HUES48 (cell line): ENCODE data around the gene FAM98C.
A peak's percentile ranks its signal among the peaks of the same experiment; 100 is the strongest.
"Not testable (repeated sequence)": the region's sequence is repeated elsewhere in the genome, so short reads cannot be mapped to it uniquely, and the experiment has no call there.

Source experiments
- H3K27ac ChIP-seq: one replicate; pipeline ENCODE4 v1.7.0; 2013; ENCODE audit warnings: low read depth, low read length, inconsistent platforms
- H3K27me3 ChIP-seq: 2 replicates; pipeline ENCODE4 v1.6.1; 2013; ENCODE audit warnings: mild to moderate bottlenecking, low read length; ENCODE audit not compliant: control insufficient read depth, insufficient read depth
- H3K36me3 ChIP-seq: 2 replicates; pipeline ENCODE4 v1.6.1; 2013; ENCODE audit warnings: low read length; ENCODE audit not compliant: control insufficient read depth, insufficient read depth
- H3K4me1 ChIP-seq: 2 replicates; pipeline ENCODE4 v1.6.1; 2013; ENCODE audit warnings: mild to moderate bottlenecking, low read length; ENCODE audit not compliant: control insufficient read depth, insufficient read depth
- H3K4me3 ChIP-seq: 2 replicates; pipeline ENCODE4 v1.5.1; 2013; ENCODE audit warnings: mild to moderate bottlenecking, low read depth, low read length
- H3K9ac ChIP-seq: 2 replicates; pipeline ENCODE4 v1.6.1; 2013; ENCODE audit warnings: mild to moderate bottlenecking, low read depth, low read length, moderate library complexity
- H3K9me3 ChIP-seq: 2 replicates; pipeline ENCODE4 v1.6.1; 2013; ENCODE audit warnings: low read length; ENCODE audit not compliant: control insufficient read depth, insufficient read depth

Gene FAM98C

DNA sequence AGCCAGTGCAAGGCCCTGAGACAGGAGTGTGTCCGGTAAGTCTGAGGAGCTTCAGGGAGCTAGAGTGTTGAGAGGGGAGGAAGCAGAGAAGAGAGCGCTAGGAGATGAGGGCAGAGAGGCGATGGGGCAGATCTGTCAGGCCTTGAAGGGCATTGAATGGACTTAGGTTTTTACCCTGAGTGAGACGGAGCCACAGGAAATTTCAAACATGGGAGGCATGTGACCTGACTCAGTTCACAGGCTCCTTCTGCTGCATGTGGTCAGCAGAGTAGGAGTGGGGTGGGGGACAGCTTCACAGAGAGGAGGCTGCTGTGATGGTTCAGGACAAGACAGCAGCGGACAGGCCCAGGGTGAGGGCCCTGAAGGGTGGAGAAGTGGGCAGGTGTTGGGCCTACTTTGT is 2.5 kb upstream of the FAM98C start:
- no peak overlapping the region for H3K9ac ChIP-seq
- no peak overlapping the region for H3K4me3 ChIP-seq
- peaks cover 62% of the 10 kb centered on the region for H3K27me3 ChIP-seq

DNA sequence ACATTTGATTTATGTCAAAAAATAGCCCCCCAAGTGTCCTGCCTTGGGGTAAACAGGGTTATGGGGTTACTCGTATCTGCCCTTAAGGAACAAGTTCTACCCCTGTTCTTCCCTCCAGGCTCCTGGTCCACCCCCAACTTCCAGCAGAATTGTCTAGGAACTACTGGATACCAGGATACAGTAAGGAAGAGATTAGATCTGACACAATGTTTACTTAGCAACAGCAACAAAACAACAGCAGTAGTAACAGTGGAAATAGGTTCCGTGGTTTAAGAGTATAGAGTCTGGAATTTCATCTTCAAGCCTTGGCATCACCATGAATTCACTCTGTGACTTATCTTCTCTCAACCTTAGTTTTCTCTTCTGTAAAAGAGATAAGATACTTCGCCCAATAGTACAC is 1.7 kb upstream of the FAM98C start:
- no peak overlapping the region for H3K4me3 ChIP-seq
- H3K27ac ChIP-seq: no peak overlapping the region
- no peaks in the 10 kb centered on the region for H3K4me1 ChIP-seq
- H3K27me3 ChIP-seq: peaks cover 55% of the 10 kb centered on the region
- H3K9ac ChIP-seq: no peak overlapping the region
- H3K9me3 ChIP-seq: no peaks in the 10 kb centered on the region
- H3K36me3 ChIP-seq: no peaks in the 10 kb centered on the region

More for the DNA sequence above, 2.5 kb upstream of the FAM98C start:
- Histone ChIP-seq H3K4me1 (no peaks in the 10 kb centered on the region), H3K36me3 (no peaks in the 10 kb centered on the region), H3K9me3 (no peaks in the 10 kb centered on the region), H3K27ac (no peak overlapping the region)

DNA sequence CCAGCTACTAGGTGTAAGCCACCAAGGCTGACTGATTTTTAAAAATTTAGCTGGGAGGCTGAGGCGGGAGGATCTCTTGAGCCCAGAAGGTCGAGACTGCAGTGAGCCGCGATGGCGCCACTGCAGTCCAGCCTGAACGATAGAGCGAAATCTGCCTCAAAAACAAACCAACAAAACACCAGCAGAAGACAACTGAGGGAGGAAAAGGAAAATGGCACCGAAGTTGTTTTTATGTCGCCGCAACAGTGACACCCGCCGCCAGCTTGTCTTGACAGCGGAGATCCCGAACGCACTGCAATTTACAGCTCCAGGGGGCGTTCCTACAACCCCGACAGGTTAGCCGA is 298 bp upstream of the FAM98C start:
- H3K36me3 ChIP-seq: 0 out of 2 replicates have a peak, but pooled peaks cover 7% of the 10 kb centered on the region
- H3K9ac ChIP-seq: no peak overlapping the region
- no peak overlapping the region for H3K27ac ChIP-seq
- no peaks in the 10 kb centered on the region for H3K9me3 ChIP-seq
- H3K4me1 ChIP-seq: no peaks in the 10 kb centered on the region
- H3K4me3 ChIP-seq: peak overlapping the region; percentile 54
- peaks cover 40% of the 10 kb centered on the region for H3K27me3 ChIP-seq

DNA sequence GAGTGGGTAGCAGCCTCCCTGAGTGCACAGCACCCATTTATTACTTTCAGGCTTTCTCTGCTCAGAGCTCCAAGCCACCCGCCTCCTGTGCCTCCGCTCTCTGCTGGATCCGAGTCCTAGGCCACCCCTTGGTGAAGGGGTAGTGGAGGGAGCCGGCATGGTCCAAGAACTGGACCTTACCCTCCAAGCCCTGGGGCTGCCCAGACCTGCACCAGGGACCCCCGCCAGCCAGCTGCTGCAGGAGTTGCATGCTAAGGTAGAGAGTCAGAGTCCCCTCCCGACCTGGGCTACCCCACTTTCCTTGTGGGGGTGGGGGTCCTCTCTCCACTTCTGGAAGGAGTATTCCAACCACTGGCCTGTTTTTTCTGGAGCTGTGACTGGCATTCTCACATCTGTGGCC is 2.0 kb downstream of the FAM98C start:
- Histone ChIP-seq H3K4me3 (no peak overlapping the region), H3K9ac (no peak overlapping the region), H3K36me3 (0 out of 2 replicates have a peak, but pooled peaks cover 7% of the 10 kb centered on the region), H3K9me3 (no peaks in the 10 kb centered on the region), H3K4me1 (no peaks in the 10 kb centered on the region), H3K27ac (no peak overlapping the region), H3K27me3 (peaks cover 20% of the 10 kb centered on the region)

DNA sequence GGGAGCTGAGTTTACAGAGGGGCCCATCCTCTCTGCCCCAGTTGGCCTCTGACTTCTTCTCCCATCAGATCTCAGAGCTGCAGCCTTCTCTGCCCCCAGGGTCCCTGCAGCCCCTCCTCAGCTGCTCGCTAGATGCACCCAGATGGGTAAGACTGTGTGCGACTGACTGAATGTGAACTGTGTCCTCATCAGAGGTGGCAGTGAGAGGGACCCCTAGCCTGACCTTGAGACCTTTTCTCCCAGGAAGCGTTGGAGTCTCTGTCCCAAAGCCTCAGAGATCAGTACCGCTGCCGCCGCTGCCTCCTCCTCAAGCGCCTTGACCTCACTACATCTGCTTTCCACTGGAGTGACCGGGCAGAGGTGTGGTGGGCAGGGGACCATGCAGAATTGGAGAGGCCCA is 2.4 kb downstream of the FAM98C start:
- H3K4me3 ChIP-seq: no peak overlapping the region
- H3K9ac ChIP-seq: no peak overlapping the region
- H3K36me3 ChIP-seq: 0 out of 2 replicates have a peak, but pooled peaks cover 7% of the 10 kb centered on the region
- no peak overlapping the region for H3K27ac ChIP-seq
- peaks cover 16% of the 10 kb centered on the region for H3K27me3 ChIP-seq
- H3K4me1 ChIP-seq: no peaks in the 10 kb centered on the region
- no peaks in the 10 kb centered on the region for H3K9me3 ChIP-seq

DNA sequence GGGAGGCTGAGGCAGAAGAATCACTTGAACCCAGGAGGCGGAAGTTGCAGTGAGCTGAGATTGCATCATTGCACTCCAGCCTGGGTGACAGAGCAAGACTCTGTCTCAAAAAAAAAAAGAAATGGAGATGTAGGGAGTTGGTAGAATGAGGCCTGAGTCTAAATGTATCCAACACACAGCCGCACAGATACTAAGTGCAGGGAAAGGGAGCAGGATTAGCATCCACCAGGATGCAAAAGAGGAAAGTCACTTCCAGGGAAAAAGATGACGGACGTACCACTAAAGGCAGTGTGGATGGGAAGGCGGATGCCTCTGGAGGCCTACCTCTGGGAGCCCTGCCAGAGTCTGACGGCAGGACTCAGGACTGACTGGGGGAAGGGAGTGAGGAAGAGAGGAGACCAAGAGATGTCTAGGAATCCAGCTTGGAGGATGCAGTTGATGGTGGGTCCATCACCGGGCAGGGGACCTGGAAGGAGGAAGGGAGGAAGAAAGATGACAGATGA is 6.8 kb downstream of the FAM98C start:
- Histone ChIP-seq H3K4me3 (no peak overlapping the region), H3K27ac (no peak overlapping the region), H3K4me1 (no peaks in the 10 kb centered on the region), H3K9ac (no peak overlapping the region), H3K36me3 (0 out of 2 replicates have a peak, but pooled peaks cover 7% of the 10 kb centered on the region), H3K9me3 (no peaks in the 10 kb centered on the region), H3K27me3 (no peaks in the 10 kb centered on the region)

DNA sequence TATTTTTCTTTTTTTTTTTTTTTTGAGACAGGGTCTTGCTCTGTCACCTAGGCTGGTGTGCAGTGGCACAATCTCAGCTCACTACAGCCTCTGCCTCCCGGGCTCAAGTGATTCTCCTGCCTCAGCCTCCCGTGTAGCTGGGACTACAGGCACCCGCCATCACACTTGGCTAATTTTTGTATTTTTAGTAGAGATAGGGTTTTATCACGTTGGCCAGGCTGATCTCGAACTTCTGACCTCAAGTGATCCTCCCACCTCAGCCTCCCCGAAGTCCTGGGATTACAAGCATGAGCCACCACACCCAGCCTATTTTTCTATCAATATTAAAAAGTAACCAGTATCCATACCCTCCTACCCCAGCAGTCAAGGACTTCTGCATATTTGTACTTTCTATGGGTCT is 7.5 kb downstream of the FAM98C start:
- not testable (repeated sequence) for H3K27ac ChIP-seq, H3K36me3 ChIP-seq, H3K4me3 ChIP-seq, H3K9me3 ChIP-seq, H3K27me3 ChIP-seq, H3K9ac ChIP-seq, H3K4me1 ChIP-seq

DNA sequence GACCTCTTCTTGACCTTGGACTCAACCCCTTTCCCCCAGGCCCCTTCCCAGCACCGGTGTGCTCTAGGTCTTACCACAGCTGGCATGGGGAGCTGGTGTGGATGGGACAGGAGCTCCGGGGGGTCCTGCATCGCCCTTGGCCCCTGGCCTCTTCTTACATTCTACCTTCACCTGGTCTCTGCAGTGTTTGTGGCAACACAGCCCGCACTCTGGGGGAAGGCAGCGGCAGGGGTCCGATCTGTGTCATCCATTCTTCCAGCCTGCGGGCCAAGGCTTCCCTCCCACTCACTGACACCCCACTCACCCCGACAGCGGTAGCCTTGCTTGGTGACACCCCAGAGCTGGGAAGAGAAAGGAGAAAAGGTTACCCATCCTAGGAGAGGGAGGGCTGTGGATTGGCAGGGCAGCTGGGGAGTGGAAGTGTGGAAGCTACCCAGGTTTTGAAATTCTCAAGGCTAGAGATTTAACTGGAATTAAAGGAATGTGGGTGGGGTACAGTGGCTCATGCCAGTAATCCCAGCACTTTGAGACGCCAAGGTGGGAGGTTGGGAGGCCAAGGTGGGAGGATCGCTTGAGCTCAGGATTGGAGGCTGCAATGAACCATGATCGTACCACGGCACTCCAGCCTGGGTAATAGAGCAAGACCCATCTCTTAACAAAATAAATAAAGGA is 8.3 kb downstream of the FAM98C start:
- Histone ChIP-seq H3K9me3 (no peaks in the 10 kb centered on the region), H3K9ac (no peak overlapping the region), H3K27ac (no peak overlapping the region), H3K4me3 (no peak overlapping the region), H3K4me1 (no peaks in the 10 kb centered on the region), H3K27me3 (no peaks in the 10 kb centered on the region), H3K36me3 (0 out of 2 replicates have a peak, but pooled peaks cover 7% of the 10 kb centered on the region)

DNA sequence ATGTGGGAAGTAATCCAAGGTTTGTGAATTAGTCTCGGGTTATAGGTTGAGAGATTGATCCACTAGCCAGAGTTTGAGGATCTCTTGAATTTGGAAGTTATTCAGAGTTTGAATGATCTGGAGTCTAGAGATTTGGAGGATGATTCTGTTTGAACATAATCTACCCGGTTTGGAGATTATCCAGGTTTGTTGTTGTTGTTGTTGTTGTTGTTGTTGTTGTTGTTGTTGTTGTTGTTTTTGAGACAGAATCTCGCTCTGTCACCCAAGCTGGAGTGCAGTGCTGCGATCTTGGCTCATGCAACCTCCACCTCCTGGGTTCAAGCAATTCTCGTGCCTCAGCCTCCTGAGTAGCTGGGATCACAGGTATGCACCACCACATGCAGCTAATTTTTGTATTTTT is 9.0 kb downstream of the FAM98C start:
- H3K4me1 ChIP-seq, H3K27ac ChIP-seq, H3K9ac ChIP-seq, H3K9me3 ChIP-seq, H3K4me3 ChIP-seq, H3K36me3 ChIP-seq, H3K27me3 ChIP-seq: not testable (repeated sequence)

DNA sequence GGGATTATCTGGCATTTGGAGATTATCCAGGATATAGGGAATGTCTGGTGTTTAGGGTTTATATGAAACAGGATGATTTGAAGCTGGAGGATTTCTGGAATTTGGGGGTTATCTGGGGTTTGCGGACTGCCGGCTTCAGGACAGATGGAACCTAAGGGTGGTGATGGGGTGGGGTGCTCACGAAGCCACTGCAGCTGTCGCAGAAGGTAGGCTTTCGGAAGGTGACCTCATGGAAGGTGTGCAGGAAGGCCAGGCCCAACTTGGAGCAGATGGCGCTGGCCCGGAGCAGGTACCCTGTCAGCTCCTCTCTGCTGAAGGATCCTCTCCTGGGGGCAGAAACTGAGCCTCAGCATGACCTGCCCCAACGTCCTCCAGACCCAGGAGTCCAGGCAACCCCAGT is 9.6 kb downstream of the FAM98C start:
- H3K27me3 ChIP-seq: no peaks in the 10 kb centered on the region

DNA sequence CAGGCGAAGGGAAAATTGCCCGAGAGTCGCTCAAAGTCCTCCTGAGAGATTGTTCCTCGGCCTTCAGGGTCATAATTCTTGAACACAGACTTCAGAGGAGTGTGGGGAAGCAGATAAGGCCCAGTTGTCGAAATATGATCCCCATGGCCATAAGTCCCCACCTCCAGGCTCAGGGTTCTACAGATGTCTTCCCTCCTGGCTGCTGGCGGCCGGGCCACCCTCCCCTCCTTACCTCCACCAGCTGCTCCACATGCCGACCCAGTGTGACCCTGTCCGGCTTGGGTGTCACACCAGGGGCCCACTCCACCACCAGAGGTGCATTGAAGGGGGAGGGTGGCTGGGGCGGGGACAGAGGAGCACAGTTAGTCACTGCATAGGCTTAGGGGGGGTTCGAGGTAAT is 10.1 kb downstream of the FAM98C start:
- Histone ChIP-seq H3K27me3 (no peaks in the 10 kb centered on the region), H3K27ac (no peak overlapping the region), H3K9ac (no peak overlapping the region), H3K4me3 (no peak overlapping the region), H3K4me1 (peaks cover 7% of the 10 kb centered on the region; the same call in 1 of the 2 replicates), H3K36me3 (no peaks in the 10 kb centered on the region), H3K9me3 (no peaks in the 10 kb centered on the region)

More for the DNA sequence above, 9.6 kb downstream of the FAM98C start:
- no peaks in the 10 kb centered on the region for H3K36me3 ChIP-seq
- H3K9ac ChIP-seq: no peak overlapping the region
- no peak overlapping the region for H3K27ac ChIP-seq
- H3K9me3 ChIP-seq: no peaks in the 10 kb centered on the region
- H3K4me3 ChIP-seq: no peak overlapping the region
- peaks cover 5% of the 10 kb centered on the region; the same call in 1 of the 2 replicates for H3K4me1 ChIP-seq
